Glutamatergic neuron (in vitro differentiated cells): ENCODE data around the gene CDS1. TPM values are rescaled to one million over a fixed set of nuclear protein-coding genes. Genes with fewer than 3 reads are reported as not detected.

Experiments used
- DNase-seq: peaks from one replicate; pipeline ENCODE4 v3.0.0; 2022
- H3K27ac Mint-ChIP-seq: one replicate; pipeline ENCODE4 v1.8.0; 2020; ENCODE audit warnings: mild to moderate bottlenecking, mixed read lengths, inconsistent platforms; ENCODE audit not compliant: unreplicated experiment
- H3K27me3 Mint-ChIP-seq: one replicate; pipeline ENCODE4 v1.8.0; 2020; ENCODE audit warnings: mild to moderate bottlenecking, moderate library complexity, mixed read lengths, inconsistent platforms; ENCODE audit not compliant: unreplicated experiment
- H3K36me3 Mint-ChIP-seq: one replicate; pipeline ENCODE4 v1.8.0; 2020; ENCODE audit warnings: mild to moderate bottlenecking, mixed read lengths, inconsistent platforms; ENCODE audit not compliant: unreplicated experiment
- H3K4me1 Mint-ChIP-seq: one replicate; pipeline ENCODE4 v1.8.0; 2020; ENCODE audit warnings: mild to moderate bottlenecking, low read depth, mixed read lengths, inconsistent platforms; ENCODE audit not compliant: unreplicated experiment
- H3K4me3 Mint-ChIP-seq: one replicate; pipeline ENCODE4 v1.8.0; 2020; ENCODE audit warnings: mild to moderate bottlenecking, mixed read lengths, inconsistent platforms; ENCODE audit not compliant: unreplicated experiment
- H3K9me3 Mint-ChIP-seq: one replicate; pipeline ENCODE4 v1.8.0; 2020; ENCODE audit warnings: mild to moderate bottlenecking, moderate library complexity, mixed read lengths, inconsistent platforms; ENCODE audit not compliant: unreplicated experiment
- total RNA-seq: library from RNA; stranded (reverse); fragmentation: NEBNext Ultra II Directional; extraction: Animal tissue kit (Norgen Biotek cat#: 25700); gene quantifications from one replicate; pipeline ENCODE4 v1.2.1, GENCODE V29; 2021; ENCODE audit not compliant: unreplicated experiment
- TF ChIP-seq, protein P1 (sequence below): fragments of 200-600 bp; sonication (generic); IDR thresholded peaks from one replicate; pipeline ENCODE4 v1.5.0; 2021; ENCODE audit not compliant: partially characterized antibody, unreplicated experiment

CDS1 gene
- total RNA-seq, 1 donor from 2014 or later: 1.3 TPM

DNA sequence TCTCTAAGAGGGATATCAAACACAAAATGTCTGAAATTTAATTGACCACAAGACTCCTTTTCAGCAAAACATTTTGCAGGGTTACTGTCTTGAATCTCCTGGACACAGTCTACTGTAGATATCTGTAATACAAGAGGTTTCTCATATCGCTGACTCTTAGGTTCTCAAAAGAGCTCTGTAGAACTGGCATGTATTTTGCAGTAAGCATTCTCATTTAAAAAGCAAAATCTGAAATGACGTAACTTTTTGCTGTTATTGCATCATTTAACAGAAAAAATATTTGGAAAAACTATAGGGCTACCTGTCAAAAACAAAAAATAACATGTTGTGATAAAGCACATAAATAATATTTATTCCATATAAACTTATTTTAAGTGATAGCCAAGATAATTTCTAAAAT is 114.2 kb downstream of the CDS1 start:
- Mint-ChIP-seq H3K36me3 (no peaks in the 10 kb centered on the region), H3K4me1 (no peaks in the 10 kb centered on the region), H3K4me3 (no peak overlapping the region), H3K27me3 (peaks cover 3% of the 10 kb centered on the region), H3K27ac (no peak overlapping the region), H3K9me3 (no peaks in the 10 kb centered on the region)
- DNase-seq: no peak
- TF ChIP-seq, protein P1, sequence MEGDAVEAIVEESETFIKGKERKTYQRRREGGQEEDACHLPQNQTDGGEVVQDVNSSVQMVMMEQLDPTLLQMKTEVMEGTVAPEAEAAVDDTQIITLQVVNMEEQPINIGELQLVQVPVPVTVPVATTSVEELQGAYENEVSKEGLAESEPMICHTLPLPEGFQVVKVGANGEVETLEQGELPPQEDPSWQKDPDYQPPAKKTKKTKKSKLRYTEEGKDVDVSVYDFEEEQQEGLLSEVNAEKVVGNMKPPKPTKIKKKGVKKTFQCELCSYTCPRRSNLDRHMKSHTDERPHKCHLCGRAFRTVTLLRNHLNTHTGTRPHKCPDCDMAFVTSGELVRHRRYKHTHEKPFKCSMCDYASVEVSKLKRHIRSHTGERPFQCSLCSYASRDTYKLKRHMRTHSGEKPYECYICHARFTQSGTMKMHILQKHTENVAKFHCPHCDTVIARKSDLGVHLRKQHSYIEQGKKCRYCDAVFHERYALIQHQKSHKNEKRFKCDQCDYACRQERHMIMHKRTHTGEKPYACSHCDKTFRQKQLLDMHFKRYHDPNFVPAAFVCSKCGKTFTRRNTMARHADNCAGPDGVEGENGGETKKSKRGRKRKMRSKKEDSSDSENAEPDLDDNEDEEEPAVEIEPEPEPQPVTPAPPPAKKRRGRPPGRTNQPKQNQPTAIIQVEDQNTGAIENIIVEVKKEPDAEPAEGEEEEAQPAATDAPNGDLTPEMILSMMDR: no peak

DNA sequence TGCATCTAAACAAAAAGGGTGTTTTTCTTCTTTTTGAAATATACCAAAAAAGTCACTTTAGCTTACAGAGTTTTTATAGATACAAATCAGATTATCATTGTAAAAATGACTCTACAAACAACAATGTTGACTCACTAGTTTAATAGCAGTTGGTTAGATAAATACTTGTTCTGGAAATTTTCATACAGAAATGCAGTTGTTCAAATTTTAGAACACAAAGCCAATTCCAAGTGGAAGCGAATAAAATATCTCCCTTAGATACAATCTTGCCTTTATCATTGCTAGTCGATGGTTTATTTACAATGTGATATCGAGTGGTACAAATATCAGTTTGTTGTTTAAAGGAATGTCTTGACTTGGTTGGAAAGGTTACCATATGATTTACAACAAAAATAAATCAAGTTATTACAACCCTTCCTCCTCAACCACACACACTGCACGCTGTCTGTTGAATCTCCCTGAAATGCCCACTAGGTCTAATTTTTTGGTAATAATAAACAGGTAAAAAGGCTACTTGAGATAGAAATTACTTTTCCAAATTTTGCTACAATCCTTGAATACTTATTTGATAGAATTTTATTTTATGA is 114.8 kb downstream of the CDS1 start:
- TF ChIP-seq, protein P1: no peak
- no peak for DNase-seq
- Mint-ChIP-seq H3K9me3 (no peaks in the 10 kb centered on the region), H3K4me1 (no peaks in the 10 kb centered on the region), H3K4me3 (no peak overlapping the region), H3K27ac (no peak overlapping the region), H3K27me3 (peaks cover 3% of the 10 kb centered on the region), H3K36me3 (no peaks in the 10 kb centered on the region)

DNA sequence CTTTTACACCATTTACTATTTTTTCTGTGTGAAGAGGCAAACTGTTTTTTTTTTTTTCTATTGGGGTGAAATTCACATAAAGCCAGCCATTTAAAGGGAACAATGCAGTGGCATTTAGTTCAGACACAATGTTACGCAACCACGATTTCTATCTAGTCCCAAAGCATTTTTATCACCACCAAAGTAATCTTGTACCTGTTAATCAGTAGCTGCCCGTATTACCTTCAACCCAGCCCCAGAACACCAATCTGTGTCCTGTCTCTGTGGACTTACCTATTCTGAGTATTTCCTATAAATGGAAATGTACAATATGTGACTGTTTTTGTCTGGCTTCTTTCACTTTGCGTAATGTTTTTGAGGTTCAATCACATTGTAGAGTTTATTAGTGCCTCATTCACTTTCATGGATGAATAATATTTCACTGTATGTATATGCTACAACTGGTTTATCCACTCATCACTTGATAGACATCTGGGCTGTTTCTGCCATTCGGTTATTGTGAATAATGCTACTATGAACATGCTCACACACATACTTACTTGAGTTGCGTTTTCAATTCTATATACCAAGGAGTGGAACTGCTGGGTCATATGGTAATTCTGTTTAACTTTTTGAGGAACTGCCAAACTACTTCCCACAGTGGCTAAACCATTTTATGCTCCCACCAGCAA is 116.2 kb downstream of the CDS1 start:
- TF ChIP-seq, protein P1: no peak
- Mint-ChIP-seq H3K4me1 (no peaks in the 10 kb centered on the region), H3K4me3 (no peak overlapping the region), H3K27ac (no peak overlapping the region), H3K36me3 (no peaks in the 10 kb centered on the region), H3K27me3 (peaks cover 3% of the 10 kb centered on the region), H3K9me3 (peaks cover 4% of the 10 kb centered on the region)
- DNase-seq: no peak

Other genes with a start within 250 kb of the CDS1 start
- gene NKX6-1, start 83.8 kb upstream of the CDS1 start, total RNA-seq: 25.6 TPM